Left lung (tissue), 10 donors: ENCODE results near the gene ZNF467. TPM values are rescaled to one million over a fixed set of nuclear protein-coding genes. Genes with fewer than 3 reads are reported as not detected.

Experiments
- ATAC-seq: fragments of 200-7000 bp; cut with Tn5 transposase; one replicate; pipeline ENCODE4 v1.9.1; 2020; ENCODE audit warnings: moderate library complexity
- DNase-seq, 4 donors: peaks; one replicate each; pipeline ENCODE4 v3.0.0-alpha.2; 2013 to 2020
- H3K27ac ChIP-seq, 2 donors: fragments of 200-600 bp; sonication (generic) in 1 of 2; one replicate each; pipeline versions ENCODE4 v1.5.0 to v1.8.0; 2020 to 2021
- H3K27me3 ChIP-seq, 2 donors: fragments of 200-600 bp; sonication (generic) in 1 of 2; one replicate each; pipeline versions ENCODE4 v1.5.0 to v1.8.0; 2020 to 2021
- H3K36me3 ChIP-seq, 2 donors: fragments of 200-600 bp; sonication (generic) in 1 of 2; one replicate each; pipeline versions ENCODE4 v1.5.0 to v1.8.0; 2020 to 2021
- H3K4me1 ChIP-seq, 2 donors: fragments of 200-600 bp; one replicate each; pipeline ENCODE4 v1.8.0; 2021
- H3K4me3 ChIP-seq, 2 donors: fragments of 200-600 bp; sonication (generic) in 1 of 2; one replicate each; pipeline versions ENCODE4 v1.5.0 to v1.8.0; 2020 to 2021; ENCODE audit warnings: mild to moderate bottlenecking in 1 of 2
- H3K9me3 ChIP-seq, 2 donors: fragments of 200-600 bp; sonication (generic) in 1 of 2; one replicate each; pipeline versions ENCODE4 v1.5.0 to v1.8.0; 2020 to 2021
- intact Hi-C, 2 donors: fragments of 100-400 bp; cut with DNase I; formaldehyde crosslinking; loops; one replicate each; pipeline versions ENCODE4 v1.11.2 to v1.14.2; 2022
- polyA plus RNA-seq, 6 donors: library from polyadenylated mRNA; unstranded; fragments of 120-200 nt; gene quantifications; one replicate each; pipeline ENCODE4 v1.2.1, GENCODE V29; 2013; ENCODE audit not compliant: insufficient read length in 6 of 6
- total RNA-seq, 2 donors: library from RNA; stranded (reverse); fragmentation: NEBNext Ultra II Directional; extraction: Animal tissue kit (Norgen Biotek cat#: 25700); gene quantifications; one replicate each; pipeline ENCODE4 v1.2.1, GENCODE V29; 2021
- TF ChIP-seq, protein P1 (sequence below), 2 donors: fragments of 200-600 bp; sonication (generic) in 1 of 2; IDR thresholded peaks; one replicate each; pipeline versions ENCODE4 v1.5.0 to v1.8.0; 2021; ENCODE audit warnings: antibody characterized with exemption in 2 of 2
- donor health status: DM: no; HTN: yes; CAD: no.
- donor health status: DM: no; HTN: no; CAD: no.

Gene ZNF467
- total and polyA plus RNA-seq, 8 donors = 20.8 to 36.9 (median 29.3) TPM

DNA sequence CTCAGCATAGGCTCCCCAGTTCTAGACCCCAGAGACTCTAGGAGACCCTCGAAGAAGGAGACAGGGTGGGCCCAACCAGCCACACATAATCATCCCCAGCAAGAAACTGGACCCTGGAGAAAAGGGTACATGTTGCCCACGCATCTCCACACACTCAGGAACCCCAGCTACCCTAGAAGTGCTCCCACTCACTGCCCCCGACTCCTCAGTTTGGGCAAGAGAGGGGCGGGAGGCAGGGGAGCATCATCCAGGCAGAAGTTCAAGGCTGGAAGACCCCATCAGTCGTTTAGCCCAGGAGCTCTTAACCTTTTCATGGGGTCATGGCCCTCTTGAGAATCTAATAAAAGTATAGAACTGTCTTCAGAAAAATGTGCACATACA is 1.8 kb upstream of the ZNF467 start:
- Histone ChIP-seq H3K36me3 (peaks cover 0 to 6% of the 10 kb centered on the region in 2 donors), H3K4me1 (peaks cover 0 to 47% of the 10 kb centered on the region in 2 donors), H3K4me3 (peak overlapping the region in 1 of 2 donors; percentile 74), H3K9me3 (no peaks in the 10 kb centered on the region), H3K27me3 (no peaks in the 10 kb centered on the region), H3K27ac (peak overlapping the region in 1 of 2 donors; percentile 30)
- no peak for ATAC-seq
- TF ChIP-seq, protein P1, sequence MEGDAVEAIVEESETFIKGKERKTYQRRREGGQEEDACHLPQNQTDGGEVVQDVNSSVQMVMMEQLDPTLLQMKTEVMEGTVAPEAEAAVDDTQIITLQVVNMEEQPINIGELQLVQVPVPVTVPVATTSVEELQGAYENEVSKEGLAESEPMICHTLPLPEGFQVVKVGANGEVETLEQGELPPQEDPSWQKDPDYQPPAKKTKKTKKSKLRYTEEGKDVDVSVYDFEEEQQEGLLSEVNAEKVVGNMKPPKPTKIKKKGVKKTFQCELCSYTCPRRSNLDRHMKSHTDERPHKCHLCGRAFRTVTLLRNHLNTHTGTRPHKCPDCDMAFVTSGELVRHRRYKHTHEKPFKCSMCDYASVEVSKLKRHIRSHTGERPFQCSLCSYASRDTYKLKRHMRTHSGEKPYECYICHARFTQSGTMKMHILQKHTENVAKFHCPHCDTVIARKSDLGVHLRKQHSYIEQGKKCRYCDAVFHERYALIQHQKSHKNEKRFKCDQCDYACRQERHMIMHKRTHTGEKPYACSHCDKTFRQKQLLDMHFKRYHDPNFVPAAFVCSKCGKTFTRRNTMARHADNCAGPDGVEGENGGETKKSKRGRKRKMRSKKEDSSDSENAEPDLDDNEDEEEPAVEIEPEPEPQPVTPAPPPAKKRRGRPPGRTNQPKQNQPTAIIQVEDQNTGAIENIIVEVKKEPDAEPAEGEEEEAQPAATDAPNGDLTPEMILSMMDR (IDR thresholded peaks at IDR 0.05) = no peak
- no peak for DNase-seq
- intact Hi-C loops = no loop called here

DNA sequence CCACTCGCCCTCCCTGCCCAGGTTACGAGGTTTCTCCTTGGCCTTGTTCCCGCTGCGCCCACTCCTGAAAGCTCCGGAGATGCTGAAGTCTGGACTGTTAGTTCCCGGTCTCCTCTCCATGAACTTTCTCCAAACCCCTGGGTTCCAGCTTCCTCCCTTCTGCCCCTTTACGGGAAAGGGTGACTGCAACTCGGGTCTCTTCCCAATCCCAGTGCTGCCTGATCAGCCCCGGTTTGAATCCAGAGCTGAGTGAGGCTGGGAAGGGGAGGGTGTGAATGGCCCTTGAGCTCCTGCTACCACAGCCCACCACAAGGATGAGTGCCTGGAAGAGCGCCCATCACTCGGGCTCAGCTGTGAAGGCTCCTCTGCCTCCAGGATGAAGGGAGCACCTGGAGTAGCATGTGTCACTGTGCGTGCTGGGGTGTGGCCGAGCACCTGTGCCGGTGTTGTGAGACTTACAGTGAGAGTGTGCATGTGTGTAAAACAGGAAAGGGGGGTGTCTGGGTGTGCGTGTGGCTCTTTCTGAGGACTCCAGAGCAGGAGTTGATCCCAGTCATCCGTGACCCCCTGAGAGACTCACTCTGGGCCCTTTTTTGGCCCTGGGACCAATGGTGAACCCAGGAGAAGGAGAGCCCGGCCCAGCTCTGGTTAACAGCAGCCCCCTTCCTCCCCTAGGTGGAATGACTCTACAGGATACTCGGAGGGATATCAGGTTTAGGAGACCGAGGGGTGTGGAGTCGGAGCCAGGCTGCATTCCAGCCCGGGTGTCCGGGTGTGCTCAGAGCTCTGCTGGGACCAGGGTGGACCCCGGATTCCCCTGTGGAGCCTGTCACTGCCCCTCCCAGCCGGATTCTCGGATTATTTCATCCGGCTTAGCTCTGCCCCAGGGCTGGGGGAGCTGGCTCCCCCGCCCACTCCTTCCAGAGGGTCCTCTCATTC is 1.1 kb upstream of the ZNF467 start:
- DNase-seq (peak in 1 of 4 donors; percentile 75), ATAC-seq (no peak)
- Histone ChIP-seq H3K36me3 (peaks cover 0 to 11% of the 10 kb centered on the region in 2 donors), H3K27ac (peak overlapping the region; percentile 53 to 70), H3K27me3 (no peaks in the 10 kb centered on the region), H3K4me3 (peak overlapping the region in 1 of 2 donors; percentile 74), H3K9me3 (no peaks in the 10 kb centered on the region), H3K4me1 (peaks cover 0 to 47% of the 10 kb centered on the region in 2 donors)
- intact Hi-C loops = no loop called here
- TF ChIP-seq, protein P1 (IDR thresholded peaks at IDR 0.05) = no peak

DNA sequence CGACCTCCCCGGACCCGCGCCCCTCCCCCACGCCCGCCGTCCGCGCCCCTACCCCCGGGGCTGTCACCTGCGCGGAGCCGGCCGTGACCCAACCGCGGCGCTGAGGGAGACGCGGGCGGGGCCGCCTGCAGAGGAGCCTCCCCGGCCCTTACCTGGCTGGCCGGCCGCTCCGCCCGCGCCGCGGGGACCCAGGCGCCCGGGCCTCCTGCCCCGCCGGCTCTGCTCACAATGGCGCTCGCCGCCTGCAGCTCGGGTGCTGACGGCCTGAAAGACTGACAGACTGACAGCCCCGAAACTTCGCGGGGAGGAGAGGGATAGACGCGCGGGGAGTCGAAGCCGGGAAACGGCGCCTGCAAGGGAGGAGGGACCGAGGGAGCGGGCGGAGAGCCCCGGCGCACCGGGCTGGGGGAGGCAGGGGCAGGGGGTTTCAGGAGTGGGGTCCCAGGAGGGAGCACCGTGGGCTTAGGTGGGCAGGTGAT is 393 bp downstream of the ZNF467 start:
- intact Hi-C loops = no loop called here

DNA sequence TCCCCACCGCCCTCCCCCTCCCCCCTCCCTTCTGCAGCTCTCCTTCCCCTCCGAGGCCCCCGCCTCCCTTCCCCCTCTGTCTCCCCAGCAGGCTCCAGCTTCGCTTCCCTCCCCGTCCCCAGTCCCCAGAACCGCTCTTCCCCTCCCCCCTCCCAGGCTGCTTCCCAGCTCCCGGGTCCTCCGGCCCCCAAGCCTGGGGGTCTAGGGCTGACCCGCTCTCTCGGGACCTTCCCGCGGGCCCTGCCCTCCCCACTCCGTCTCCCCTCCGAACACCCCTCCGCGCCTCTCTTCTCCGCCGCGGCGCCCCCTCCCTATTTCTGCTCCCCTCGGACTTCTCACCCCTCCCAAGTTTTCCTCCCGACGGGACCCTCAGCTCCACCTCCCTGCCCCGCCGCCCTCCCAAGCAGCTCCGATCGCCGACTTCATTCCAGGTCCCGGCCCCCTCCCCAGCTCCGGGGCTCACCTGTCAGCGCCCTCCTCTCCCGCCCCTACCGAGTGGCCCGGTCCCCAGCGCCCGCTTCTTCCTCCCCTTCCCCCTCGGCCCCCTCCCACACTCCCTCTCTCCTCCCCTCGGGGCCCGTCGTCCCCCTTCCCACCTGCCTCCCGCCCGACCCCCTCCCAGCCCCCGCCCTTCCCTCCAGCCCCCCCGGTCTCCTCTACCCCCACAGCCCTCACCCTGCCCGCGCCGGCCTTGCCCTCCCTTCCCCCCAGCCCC is 990 bp downstream of the ZNF467 start:
- intact Hi-C loops = no loop called here
- DNase-seq (peak in 2 of 4 donors; percentile 44 to 92), ATAC-seq (no peak)
- H3K27me3 ChIP-seq = no peaks in the 10 kb centered on the region
- no peaks in the 10 kb centered on the region for H3K9me3 ChIP-seq
- TF ChIP-seq, protein P1 (IDR thresholded peaks at IDR 0.05) = no peak
- H3K36me3 ChIP-seq = peaks cover 0 to 32% of the 10 kb centered on the region in 2 donors
- H3K4me1 ChIP-seq = peaks cover 0 to 47% of the 10 kb centered on the region in 2 donors
- peak overlapping the region; percentile 61 to 74 for H3K4me3 ChIP-seq
- peak overlapping the region; percentile 72 to 87 for H3K27ac ChIP-seq

More for the DNA sequence above, 393 bp downstream of the ZNF467 start:
- H3K27me3 ChIP-seq = no peaks in the 10 kb centered on the region
- peak overlapping the region; percentile 72 to 87 for H3K27ac ChIP-seq
- peaks cover 0 to 26% of the 10 kb centered on the region in 2 donors for H3K36me3 ChIP-seq
- DNase-seq (peak in 1 of 4 donors; percentile 91), ATAC-seq (peak; percentile 1)
- H3K4me1 ChIP-seq = peaks cover 0 to 47% of the 10 kb centered on the region in 2 donors
- peak overlapping the region; percentile 61 to 74 for H3K4me3 ChIP-seq
- H3K9me3 ChIP-seq = no peaks in the 10 kb centered on the region
- TF ChIP-seq, protein P1 (IDR thresholded peaks at IDR 0.05) = no peak
